GM21367 (cell line): ENCODE results near the gene CA11.
"Not testable (repeated sequence)": the region's sequence is repeated elsewhere in the genome, so short reads cannot be mapped to it uniquely, and the experiment has no call there.

Source experiments
- ATAC-seq: cut with Tn5 transposase; IDR thresholded peaks from one replicate; pipeline ENCODE4 v1.9.1; 2021; ENCODE audit not compliant: unreplicated experiment

CA11 gene

DNA sequence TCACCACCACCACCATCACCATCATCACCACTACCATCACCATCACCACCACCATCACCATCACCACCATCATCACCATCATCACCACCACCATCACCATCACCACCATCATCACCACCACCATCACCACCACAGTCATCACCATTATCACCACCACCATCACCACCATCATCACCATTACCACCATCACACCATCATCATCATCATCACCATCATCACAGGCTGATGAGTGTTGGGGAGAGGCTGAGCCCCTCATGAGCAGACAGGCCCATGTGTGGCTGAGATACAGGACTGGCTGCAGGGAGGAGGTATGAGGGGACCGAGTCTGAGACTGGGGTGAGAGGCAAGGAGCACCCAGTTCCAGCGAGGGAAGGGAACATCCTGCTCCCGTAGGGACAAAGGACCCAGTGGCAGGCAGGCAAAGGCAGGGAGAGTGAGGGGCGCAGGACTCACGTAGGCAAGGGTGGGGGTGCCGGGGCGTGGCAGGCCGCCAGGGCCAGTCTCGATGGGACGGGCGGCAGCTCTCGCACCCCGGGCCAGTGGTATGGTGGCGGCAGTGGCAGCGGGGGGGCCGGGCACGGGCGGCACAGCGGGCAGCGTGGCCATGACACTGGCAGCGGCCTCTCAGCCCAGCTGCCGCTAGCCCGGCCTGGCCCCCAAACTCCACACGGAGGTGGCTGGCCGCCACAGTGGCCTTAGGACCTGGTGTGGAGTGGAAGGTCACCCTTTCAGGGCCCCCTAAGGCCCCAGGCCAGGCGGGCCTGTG is 24.1 kb upstream of the CA11 start:
- ATAC-seq, result no peak

DNA sequence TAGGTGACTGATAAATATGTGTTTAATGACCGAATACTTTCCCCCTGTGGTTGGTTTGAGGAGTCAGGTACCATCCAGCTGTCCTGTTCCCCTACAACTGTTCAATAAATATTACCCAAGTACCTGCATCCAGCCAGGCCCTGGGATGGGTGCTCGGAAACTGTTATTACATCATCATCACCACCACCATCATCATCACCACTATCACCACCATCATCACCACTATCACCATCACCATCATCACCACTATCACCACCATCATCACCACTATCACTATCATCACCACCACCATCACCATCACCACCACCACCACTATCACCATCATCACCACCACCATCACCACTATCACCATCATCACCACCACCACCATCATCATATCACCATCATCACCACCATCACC is 22.8 kb upstream of the CA11 start:
- no peak for ATAC-seq

DNA sequence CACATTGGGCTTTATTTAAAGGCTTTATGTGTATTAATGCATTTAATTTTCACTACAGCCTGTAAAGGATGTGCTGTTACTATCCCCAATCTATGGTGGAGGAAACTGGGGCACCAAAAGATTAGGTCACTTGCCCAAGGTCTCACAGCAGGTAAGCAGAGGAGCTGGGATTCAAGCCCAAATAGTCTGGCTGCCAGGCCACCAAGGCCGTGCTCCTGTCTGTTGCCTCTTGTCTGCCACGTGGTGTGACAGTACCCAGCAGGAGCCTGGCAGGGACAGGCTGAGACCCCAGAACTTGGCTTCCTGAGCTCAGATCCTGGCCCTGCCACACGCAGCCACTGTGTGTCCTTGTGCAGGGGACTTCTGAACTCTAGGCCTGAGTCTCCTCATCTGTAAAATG is 22.3 kb upstream of the CA11 start:
- no peak for ATAC-seq

DNA sequence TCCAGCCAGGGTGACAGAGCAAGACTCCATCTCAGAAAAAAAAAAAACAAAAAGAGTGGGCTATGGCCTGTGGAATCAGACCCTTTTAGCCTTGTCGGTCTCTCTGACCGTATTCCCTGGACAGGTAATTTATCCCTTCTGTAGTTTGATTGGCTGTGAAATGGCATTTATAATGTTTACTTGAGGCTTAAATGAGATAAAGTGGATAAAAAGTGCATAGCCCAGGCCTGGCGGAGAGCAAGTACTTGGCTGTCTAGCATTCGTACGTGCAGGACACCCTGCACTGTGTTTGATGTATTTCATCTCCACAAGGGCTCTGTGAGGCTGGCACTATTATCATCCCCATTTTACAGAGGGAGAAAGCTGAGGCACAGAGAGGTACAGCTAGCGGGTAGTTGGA is 19.8 kb upstream of the CA11 start:
- no peak for ATAC-seq

DNA sequence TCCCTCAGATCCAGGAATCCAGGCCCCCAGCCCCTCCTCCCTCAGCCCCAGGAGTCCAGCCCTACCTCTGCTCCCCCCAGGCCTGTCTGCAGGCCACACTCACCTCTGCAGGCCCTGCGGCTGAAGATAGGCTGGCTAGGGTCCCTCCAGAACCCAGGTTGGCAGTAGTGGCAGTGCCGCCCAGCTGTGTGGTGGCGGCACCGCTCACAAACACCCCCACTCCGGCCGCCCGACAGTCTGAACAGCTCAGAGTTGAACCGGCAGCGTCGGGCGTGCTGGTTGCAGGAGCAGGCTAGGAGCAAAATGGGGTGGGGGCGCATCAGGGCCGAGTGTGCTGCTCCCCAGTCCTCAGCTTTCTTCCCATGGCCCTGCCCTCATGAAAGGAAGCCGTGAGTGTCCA is 18.5 kb upstream of the CA11 start:
- no peak for ATAC-seq

DNA sequence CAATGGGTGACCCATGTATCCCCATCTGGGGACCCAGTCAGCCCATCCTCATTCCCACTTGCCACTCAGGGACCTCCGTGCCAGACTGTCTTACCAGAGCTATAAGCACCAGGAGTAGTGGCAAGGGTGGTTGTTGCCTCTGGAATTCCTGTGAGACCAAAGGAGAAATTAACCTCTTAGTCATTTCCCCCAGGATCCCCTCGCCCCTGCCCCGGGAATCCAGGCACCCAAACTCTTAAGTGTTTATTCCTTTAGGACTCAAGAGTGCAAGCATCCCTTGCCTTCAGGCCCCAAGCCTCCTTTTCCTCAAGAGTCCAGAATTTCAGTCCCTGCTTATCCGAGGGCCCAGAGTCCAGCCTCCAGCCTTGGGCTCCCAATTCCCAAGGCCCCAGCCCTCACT is 17.7 kb upstream of the CA11 start:
- no peak for ATAC-seq

DNA sequence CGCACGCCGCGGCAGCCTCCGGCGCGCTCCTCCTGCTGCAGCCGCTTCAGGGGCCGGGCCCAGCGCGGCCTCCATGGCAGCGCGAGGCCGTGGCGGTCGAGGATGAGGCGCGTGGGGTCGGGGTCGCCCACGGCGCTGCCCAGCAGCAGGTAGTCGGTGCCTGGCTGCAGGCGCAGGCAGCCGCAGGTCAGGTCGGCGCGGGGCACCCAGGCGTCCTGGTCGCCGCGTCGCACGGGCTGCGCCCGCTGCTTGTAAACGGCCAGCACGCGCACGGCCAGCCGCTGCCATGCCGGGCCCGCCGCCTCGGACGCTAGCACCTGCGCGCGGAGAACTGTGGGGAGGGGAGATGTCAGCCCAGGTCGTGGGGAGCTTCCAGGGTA is 15.7 kb upstream of the CA11 start:
- no peak for ATAC-seq

DNA sequence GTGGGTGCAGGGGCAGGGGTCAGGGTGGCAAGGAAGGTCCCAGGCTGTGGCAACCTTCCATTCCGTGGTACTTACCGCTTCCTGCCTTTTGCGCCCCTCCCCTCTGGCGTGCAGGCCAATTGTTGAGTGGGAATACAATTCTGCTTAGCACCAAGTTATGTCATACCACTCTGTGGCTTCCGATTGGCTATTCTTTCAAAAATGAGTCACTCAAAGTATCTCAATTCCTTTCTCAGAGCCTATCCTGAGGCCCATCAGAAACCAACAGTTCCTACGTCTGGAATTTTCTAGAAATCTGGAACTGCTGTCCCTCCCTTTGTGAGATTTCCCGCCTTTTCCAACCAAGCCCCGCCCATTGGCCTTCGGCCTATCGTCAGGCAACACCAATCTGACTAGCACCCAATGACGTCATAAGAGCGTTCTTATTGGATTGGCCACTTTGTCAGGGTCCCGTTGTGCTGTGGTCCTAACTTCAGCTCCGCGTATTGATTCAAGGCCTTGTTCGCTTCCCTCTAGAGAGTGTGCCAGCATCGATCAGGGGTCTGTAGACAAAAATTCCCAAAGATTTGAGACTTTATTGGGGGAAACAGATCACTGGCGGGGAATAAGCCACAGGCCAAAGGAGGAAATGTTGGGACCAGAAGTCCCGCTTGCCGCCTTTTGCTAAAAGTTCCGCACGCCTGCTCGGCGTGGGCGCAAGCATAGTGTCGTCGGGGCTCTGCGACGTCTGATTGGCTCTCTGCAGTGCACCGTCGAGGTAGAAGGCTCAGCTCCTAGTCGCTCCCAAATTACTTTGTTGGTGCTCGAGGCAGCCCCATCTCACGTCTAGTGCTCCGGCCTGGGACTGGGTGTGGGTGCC is 15.1 kb upstream of the CA11 start:
- peak; percentile 59 for ATAC-seq

DNA sequence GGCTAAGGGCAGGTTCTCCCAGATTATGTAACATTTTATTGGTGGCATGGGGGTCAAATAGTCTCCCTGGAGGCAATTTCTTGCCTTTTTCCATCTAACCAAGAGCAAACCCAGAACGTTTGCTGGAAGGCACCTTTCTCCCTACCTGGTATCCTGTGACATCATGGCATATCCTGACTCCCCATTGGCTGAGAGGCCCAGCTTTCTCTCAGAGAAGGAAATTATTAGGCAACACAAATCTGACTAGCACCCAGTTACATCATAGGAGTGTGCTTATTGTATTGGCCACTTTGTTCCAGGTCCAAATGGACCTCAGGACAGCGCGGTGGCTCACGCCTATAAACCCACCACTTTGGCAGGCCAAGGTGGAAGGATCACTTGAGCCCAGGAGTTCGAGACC is 13.8 kb upstream of the CA11 start:
- no peak for ATAC-seq

DNA sequence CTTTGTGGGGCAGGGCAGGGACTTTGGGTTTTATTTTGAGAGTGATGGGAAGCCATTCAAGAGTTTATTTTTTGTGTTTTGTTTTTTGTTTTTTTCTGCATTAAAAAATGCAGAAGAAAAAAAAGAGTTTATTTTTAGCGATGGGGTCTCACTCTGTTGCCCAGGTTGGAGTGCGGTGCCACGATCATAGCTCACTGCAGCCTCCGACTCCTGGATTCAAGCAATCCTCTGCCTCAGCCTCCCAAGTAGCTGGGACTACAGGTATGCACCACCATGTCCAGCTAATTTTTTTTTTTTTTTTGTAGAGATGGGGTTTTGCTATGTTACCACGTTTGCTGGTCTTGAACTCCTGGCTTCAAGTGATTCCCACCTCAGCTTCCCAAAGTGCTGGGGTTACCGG is 12.5 kb upstream of the CA11 start:
- no peak for ATAC-seq

DNA sequence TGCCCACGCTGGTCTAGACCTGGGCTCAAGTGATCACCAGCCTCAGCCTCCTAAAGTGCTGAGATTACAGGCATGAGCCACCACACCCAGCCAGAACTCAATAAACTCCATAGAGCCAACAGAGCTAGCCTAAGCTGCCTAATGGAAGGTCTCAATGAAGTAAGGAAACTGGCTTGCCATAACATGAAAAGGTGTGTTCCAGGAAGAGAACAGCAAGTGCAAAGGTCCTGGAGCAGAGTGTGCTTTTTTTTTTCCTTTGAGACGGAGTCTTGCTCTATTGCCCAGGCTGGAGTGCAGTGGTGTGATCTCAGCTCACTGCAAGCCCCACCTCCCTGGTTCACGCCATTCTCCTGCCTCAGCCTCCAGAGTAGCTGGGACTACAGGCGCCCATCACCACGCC is 11.8 kb upstream of the CA11 start:
- not testable (repeated sequence) for ATAC-seq

DNA sequence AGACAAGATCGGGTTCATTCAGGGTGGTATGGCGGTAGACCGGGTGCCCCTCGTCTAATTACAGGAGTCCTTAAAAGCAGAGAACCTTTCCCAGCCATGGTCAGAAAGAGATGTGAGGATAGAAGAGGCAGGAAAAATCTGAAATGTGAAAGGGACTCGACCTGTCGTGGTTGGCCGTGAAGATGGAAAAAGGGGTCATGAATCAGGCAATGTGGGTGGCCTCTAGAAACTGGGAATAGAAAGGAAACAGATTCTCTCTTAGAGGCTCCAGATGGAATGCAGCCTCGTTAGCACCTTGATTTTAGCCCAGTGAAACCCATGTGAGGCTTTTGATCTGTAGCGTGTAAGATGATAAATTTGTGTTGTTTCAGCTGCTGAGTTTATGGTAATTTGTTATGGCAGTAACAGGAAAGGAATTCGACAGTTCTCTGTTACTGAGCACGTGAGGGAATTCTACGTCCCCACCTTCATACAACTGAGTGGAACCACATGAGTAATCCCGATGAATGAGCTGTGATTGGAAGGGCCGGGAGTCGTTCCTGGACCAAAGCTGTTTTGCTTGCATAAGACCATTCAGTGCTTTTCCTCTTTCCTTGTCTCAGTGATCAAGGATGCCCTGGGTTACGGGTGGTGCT is 11.0 kb upstream of the CA11 start:
- no peak for ATAC-seq

DNA sequence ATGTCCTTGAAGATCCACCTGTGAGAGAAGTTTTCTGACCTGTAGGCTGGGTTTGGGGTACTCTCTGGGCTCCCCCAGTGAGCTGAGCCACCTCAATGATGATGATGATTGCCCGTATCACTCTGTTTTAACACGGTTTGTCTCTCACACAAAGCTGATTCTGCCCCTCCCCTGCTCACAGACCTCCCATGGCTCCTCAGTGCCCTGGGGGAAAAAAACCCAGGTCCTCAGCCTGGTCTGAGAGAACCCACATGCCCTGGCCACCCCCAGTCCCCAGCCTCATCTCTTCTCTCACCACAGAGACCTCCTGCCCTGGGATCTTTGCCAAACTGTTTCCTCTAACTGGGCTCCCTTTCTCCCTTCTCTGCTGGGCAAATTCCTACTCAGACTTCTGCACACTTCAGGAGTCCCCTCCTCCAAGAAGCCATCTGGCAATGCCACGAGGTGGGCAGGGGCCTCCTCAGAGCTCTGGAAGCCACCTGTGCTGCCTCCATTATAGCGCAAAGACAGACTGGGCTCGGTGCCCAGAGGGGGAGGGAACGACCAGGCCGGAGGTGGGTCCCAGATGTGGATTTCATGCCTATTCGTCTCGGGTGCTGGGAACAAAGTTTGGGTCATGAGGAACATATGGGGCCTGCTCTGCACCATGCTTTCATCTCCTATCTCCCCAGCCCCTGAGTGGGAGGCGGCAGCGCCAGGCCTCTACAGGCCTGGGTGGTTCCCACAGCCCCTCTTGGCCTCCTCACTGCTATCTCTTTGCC is 8.5 kb upstream of the CA11 start:
- ATAC-seq, result no peak

DNA sequence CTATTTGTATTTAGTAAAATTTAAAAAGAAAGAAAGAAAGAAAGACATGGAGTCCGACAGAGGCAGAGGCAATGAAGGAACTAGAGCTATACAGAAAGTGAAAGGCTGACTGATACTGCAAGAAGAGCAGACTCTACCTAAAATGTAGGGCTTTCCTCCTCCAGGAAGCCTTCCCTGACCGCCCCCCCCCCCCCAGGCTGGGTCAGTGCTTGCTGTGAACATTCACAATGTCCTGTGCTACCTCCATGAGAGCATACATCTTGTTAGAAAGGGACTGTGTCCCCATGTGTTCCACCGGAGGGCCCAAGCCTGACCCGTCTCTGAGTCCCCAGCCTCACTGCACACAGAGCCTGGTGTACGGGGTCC is 5.7 kb upstream of the CA11 start:
- no peak for ATAC-seq

DNA sequence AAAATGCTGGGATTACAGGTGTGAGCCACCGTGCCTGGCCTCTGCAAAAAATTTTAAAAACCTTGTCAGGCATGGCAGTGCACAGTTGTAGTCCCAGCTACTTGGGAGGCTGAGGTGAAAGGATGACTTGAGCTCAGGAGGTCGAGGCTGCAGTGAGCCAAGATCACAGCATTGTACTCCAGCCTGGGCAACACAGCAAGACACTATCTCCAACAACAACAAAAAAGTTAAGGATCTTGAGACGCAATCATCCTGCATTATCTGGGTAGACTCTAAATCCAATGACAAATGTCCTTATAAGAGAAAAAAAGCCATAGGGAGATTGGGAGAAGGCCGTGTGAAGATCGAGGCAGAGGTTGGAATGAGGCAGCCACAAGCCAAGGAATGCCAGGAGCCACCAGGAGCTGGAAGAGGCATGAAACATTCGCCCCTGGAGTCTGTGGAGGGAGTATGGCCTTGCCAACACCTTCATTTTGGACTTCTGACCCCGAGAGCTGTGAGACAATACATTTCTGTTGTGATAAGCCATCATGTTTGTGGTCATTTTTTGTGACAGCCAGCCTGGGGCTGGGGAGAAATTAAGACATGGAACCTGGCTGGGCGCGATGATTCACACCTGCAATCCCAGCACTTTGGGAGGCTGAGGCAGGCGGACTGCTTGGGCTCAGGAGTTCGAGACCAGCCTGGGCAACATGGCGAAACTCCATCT is 5.1 kb upstream of the CA11 start:
- no peak for ATAC-seq

DNA sequence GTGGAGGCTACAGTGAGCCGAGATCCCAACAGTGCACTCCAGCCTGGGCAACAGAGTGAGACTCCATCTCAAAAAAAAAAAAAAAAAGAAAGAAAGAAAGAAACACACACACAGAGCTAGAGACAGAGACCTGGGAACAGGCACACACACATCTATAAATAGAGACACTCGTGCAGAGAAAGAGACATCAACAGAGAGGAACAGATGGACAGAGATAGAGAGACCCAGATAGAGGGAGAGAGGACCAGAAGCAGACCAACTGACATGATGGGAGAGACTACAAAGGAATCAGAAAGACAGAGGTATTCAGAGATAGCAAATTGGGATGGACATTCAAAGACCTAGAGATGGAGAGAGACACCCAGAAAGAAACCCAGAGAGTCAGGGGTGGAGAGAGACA is 2.1 kb upstream of the CA11 start:
- no peak for ATAC-seq

DNA sequence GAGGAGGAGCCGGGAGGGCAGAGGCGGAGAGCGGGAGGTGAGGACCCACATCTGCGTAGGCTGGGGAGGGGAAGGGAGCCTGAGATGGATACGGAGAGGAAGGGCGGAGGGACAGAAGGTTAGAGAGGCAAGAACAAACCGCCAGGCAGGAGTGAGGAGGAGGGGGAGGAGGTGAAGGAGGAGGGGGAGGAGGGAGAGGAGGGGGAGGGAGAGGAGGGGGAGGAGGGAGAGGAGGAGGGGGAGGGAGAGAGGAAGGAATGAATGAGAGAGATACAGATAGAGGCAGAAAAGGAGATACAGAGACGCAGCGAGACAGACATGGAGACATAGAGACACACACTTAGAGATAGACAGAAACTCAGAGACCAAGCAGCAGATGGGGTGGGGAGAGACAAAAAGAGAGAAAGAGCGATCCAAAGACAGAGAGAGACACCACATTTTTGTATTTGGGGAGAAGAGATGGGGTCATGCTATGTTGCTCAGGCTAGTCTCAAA is 782 bp upstream of the CA11 start:
- no peak for ATAC-seq

DNA sequence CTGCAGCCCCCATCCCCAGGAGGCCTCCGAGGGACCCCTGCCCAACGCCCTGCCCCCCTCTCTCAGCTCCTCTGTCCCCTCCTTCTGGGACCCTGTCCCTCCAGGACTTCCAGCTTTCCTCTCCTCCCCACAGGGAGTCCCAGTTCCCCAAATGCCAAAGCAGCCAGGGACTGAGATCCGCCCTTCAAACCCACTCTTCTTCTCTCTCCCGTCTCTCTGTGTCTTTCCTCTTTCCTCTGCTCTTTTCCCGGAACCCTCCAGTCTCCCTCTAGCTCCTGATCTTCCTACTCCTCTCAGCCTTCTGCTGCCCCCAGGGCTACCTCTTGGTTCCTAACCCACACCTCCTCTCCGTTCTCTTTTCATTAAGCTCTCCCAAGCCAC is 377 bp downstream of the CA11 start:
- ATAC-seq, result no peak

DNA sequence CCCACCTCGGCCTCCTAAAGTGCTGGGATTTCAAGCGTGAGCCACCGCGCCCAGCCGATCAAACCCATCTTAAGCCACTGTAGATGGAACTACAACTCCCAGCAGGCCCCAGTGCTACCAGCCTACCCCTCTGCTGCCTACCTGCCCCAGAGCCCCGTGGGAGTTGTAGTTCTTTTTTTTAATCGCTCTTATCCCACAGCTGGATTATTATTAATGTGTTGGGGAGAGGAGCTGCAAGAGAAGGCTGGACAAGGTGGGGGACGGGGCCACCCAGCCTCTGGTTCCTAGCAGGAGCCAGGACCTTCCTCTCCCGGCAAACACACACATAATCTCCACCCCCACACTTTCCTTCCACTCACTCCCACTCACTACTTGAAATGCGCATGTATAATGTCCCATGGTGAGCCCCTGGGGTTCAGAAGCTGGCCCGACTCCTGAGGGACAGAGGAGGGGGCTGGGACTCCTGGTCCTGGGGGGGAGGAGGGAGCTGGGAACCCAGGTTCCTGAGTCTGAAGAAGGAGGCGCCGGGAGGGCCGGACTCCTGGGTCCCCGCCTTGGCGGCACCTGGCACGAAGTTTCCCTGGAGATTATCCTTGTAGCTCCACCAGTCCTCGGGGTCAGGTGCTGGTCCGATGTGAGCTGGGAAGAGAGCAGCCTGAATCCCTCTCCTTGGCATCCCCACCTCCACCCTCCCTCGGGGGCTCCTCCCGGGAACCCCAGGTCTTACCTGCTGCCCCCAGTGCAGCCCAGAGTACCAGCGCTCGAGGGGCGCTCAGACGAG is 958 bp downstream of the CA11 start:
- no peak for ATAC-seq

DNA sequence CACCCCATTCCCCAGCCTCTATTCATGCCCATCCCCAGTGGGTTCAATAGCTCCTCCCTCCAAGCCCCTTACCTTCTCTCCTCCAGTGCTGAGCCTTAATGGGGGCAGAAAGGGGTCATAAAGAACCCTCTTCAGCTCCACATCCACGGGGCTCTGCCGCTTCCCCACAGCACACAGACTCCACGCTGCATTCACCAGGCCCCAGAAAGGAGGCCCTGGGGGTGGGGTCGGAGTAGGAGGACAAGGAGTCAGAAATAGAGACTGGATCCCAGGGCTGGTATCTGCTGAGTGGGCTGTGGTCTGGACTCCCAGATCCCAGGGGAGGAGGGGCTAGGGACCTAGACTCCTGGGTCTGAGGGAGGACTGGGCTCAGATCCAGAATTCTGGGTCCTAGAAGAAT is 1.6 kb downstream of the CA11 start:
- ATAC-seq, result no peak
